Measurements from ENCODE around the gene FAN1.

Gene FAN1

DNA sequence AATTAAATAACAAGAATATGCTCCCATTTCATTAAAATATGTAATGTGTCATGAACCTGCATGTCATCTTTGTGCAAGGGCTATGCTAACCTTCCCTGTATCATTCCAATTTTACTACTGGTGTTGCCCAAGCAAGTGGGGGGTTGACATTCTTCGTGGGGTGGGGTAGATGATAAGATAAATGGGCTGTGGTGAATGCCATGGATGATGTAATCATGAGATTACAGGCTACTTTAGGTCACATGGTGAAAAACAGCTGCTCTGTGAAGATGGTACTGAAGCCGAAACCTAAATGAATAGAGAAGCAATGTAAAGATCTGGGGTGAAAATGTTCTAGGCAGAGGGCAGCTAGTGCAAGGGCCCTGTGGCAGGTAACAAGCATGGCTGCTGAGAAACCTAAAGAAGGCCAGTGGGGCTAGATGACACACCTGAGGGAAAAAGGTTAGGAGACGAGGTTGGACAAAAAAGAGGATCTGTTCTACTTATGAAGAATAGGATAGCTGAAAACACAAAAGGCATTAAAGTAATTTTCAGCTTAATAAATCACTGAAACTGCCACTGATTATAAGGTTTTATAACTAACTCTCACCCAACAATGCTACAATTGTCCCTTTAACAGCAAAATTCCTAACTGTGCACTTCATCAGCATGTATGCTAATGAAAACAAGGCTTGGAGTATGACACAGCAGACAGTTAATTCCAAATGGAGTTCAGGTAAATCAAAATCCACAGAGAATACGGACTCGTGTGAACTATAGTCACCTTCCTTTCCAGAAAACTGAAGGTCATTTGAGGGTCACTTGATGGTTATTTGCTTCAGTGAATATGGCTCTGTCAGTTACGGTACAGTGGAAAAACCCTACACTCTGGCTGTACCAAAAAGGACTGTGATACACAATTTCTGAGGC, 52.8 kb downstream of the FAN1 start:
- DNase-seq (ENCODE audit: low read depth in 2 of 2) = no peak

DNA sequence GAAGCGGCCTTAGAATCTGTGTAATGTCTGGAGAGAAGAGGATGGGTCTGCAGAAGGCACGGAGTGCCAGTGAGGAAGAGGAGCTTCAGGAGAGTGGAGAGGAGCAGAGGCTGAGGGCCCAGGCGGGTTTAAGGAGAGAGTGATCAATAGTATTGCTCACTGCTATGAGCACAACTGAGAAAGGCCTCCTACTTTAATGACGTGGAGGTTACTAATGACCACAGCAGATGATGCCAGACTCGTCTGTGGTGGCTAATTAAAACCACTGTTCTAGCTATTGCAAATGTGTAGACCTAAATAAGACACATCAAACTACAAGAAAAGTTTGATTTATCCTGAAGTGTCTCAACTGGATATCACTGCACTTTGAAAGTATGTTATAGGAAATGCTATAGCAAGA, 54.5 kb downstream of the FAN1 start:
- DNase-seq (ENCODE audit: low read depth in 2 of 2) = no peak

DNA sequence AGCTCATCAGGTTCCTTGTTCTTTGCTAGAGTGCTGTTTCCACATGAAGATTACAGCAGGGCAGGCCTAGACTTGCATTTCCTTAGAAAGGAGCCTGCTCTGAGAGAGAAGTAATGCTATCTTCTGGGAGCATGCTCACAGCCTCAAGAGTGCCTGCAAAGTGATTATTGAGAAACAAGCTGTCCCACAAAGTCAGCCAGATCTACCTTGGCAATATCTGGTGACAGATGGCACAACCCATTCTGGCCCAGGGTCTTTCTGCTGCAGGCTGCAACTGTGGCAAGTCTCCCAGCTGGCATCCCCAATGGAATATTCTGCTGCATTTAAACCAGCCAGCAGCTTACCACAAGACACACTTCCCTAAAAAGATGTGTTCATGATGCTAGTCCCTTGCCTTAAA, 58.4 kb downstream of the FAN1 start:
- DNase-seq (ENCODE audit: low read depth in 2 of 2) = no peak

DNA sequence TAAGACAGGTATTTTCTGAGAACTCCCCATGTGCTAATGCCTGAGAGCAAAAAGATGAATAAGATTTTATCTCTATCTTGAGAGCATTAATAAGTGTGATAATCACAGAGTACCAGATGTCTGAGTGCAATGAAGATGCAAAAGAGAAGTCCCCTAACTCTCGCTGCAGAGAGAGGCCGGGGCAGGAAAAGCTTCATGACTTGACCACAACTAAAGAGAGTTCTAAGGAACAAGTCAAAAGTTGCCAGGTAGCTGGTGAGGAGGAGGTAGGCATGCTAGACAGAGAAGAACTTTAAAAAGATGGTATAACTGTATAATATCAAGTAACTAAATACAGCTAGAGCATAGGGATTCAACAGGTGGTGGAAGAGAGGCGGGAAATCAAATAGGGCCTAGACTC, 58.9 kb downstream of the FAN1 start:
- DNase-seq (ENCODE audit: low read depth in 2 of 2) = no peak

DNA sequence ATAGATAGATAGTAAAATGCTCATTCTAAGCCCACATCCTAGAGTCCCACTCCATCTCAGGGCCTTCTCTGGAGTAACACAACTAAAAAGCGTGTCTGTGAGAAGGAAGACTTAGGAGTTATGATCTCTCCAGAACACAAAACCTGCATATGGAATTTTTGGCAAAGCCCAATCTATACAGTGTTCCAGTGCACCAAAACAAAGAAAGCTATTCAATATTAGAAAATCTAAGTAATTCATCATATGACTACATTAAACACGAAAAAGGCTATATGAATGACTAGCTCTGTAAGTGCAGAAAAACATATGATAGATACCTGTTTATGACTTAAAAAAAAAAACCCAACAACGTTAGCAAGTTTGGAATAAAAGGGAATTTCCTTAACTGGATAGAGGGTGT, 60.0 kb downstream of the FAN1 start:
- no peak for DNase-seq (ENCODE audit: low read depth in 2 of 2)

DNA sequence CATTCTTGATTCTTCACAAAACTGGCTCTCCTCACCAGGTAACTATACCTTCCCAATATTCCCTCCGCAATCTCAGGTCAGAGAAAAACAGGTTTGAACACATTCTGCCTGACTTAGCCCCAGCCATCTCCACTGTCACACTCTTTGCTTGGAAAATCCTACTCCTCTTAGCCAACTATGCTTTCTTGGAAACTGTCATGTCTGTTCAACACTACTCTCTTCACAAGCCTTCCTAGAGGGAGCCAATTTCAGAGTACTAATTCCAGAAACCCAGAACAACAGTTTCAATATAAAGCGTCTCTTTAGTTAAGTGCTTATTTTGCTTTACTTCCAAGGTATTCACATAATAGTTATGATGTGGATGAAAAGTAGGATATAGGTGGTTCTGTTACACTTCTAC, 66.0 kb downstream of the FAN1 start:
- DNase-seq (ENCODE audit: low read depth in 2 of 2) = no peak

DNA sequence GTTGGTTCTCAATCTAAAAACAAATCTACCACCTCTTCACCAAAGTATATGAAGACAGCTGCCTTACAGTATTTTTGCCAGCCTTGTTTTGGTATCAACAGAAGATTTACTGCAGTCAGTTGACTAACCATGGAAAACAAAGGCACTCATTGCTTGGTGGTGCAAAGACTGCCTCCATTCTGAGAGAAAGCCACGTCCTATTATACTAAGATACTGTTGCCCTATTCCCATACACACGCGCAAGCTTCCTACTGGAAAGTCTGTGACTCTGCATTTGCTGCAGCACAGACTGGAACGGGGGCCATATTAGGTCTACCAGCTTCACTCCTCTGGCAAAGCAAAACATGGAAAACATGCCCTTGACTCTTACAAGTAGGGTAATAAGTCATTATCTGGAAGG, 69.7 kb downstream of the FAN1 start:
- no peak for DNase-seq (ENCODE audit: low read depth in 2 of 2)

DNA sequence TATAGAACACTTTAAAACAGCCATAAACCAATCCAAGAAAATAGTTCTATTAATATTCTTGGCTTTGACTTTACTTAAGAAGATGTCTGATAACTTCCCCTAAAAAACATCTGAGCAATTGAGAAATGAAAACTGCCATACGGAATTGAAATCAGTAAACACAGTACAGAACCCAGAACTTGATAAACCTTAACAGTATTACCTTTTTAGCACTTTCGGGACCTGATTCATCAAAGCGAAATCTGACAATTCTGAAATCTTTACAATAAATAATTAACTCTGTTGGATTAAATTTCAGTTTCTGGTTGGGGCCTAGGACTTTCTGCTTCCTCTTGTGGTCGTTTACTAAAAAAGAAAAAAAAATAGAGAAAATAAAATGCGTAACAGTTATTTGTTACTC, 70.4 kb downstream of the FAN1 start:
- DNase-seq (ENCODE audit: low read depth in 2 of 2) = no peak

DNA sequence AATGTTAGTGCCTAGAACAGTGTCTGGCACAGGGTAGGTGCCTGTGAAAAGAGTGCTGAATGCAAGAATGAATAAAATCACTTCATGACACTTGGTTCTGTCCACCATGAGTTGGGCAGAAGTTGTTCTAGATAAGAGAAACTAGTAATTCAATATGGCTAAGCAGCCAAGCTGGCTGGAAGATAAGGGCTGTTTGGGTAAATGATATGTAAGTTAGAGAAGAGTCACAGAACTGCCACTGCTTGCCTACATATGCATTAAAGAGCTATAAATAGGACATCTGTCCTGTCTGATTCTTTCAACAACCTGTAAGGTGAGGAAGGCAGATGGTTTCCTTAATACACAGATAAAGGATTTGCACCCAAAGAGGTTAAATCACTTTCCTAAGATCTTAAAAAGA, 74.6 kb downstream of the FAN1 start:
- DNase-seq (ENCODE audit: low read depth in 2 of 2) = no peak

DNA sequence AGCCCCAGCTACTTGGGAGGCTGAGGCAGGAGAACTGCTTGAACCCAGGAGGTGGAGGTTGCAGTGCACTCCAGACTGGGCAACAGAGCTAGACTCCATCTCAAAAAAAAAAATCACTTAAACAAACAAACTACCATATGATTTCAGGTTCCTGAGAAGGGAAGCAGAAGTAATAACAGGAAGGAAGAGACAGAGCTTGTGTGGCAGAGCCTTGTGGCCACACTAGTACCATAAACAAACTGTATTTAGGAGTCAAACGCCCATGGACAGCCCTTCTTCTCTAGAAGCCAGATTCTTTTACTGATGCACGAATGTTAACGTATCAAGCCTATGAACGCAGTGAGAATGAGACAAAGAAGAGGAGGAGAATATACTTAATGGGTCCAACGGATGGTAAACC, 75.7 kb downstream of the FAN1 start:
- DNase-seq (ENCODE audit: low read depth in 2 of 2) = no peak

DNA sequence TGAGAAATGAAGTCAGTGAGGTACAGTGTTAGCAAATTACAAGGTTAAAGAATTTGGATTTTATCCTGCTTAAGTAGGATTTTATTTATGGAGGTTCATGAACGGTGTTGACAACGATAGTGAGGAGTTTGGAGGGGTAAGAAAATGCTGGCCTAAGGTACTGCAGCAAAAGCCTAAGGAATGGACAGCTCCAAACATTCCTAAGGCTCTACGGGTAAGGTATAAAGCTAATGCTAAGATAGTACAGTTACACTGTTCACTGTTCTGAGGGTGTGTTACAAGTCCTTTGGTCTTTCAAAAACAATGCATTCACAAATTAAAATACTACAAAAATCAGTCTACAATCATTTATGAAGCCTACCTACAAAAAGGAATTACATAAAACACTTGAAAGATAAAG, 80.4 kb downstream of the FAN1 start:
- DNase-seq (ENCODE audit: low read depth in 2 of 2) = no peak

DNA sequence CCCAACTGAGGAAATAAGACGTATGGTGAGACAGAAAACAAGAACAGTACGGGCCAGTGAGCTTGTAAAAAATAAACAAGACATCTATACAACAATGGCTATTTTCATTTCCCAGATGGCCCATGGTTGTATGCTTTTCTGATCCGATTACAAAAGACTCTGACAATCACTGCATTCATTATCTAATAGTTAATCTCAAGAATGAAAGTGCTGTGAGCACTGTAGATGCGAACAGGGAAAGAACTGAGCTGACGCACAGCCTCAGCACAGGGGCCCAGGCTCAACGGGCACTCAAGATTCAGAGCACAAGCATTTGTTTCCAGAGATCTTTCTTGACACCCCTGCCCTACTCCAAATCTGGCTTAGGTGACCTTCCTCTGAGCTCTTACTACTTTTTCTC, 80.8 kb downstream of the FAN1 start:
- no peak for DNase-seq (ENCODE audit: low read depth in 2 of 2)

DNA sequence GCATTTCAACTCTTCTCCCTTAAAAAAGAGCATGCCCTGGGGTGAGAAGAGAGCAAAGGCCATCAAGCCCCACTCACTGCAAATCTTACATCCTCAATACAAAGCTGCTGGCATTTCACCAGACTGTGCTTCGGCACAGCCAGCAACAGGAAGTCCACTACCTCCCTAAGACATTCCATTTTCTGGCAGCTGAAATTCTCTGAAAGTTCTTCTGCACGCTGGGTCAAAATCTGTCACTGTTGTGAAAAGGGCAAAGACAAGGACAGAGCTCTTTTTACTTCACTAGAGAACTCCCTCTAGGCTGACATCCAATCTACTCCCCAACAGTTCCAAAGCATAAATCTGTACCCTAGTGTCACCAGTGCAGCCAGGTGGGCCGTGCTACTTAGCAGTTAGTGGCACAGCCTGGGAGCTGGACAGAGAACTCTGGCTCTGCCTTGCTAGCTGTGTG, 81.4 kb downstream of the FAN1 start:
- no peak for DNase-seq (ENCODE audit: low read depth in 2 of 2)

DNA sequence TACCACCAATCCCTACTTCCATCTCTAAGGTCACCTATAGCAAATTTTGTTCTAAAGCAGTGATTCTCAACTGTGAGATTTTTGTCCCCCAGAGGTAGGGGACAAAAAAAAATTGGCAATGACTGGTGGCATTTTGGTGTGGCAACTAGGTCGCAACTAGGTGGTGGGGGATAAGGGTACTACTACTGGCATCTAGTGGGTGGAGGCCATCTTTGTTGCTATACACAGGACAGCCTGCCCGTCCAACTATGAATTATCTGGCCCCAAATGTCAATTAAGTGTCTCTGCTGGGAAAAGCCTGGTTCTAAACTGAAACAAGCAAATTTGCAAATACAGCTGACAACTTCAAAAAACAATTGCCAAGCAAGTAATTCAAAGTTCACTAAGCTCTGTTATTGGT, 86.3 kb downstream of the FAN1 start:
- DNase-seq (ENCODE audit: low read depth in 2 of 2) = no peak

DNA sequence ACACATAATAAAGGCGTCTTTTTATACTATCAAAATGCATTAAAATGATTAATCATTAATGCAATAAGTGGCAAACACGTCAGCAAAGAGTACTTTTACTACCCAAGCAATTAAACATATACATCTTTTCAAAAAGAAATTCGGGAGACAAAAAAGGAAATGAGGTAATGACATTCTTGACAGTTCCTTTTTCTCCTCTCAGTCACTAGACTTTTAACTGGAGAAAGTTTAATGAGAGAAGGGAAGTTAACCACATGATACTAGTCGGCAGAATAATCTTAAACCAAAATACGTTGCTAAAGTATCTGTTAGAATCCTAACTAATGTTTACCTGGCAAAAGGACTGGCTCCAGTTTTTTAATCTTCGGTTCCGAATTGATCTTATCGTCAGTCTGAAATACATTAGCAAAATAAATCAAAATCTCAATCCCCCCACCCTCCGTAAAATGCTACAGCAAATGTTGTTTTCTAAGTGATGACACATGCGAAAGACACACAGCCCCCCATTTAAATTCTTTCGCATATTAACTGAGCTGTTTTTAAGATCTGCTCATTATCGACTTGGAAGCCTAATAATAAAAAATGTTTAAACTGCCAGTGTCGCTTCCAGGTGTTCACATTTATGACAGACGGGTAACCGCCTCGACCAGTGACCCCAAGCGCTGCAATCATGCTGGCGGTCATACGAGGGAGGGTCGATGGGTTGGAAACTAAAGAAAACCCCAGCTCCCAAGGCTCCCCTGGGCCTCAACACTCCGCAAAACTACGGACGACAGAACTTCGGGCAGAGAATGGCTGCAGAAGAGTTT, 86.9 kb downstream of the FAN1 start:
- peak in 1 of 2 experiments; percentile 1 for DNase-seq (ENCODE audit: low read depth in 2 of 2)

DNA sequence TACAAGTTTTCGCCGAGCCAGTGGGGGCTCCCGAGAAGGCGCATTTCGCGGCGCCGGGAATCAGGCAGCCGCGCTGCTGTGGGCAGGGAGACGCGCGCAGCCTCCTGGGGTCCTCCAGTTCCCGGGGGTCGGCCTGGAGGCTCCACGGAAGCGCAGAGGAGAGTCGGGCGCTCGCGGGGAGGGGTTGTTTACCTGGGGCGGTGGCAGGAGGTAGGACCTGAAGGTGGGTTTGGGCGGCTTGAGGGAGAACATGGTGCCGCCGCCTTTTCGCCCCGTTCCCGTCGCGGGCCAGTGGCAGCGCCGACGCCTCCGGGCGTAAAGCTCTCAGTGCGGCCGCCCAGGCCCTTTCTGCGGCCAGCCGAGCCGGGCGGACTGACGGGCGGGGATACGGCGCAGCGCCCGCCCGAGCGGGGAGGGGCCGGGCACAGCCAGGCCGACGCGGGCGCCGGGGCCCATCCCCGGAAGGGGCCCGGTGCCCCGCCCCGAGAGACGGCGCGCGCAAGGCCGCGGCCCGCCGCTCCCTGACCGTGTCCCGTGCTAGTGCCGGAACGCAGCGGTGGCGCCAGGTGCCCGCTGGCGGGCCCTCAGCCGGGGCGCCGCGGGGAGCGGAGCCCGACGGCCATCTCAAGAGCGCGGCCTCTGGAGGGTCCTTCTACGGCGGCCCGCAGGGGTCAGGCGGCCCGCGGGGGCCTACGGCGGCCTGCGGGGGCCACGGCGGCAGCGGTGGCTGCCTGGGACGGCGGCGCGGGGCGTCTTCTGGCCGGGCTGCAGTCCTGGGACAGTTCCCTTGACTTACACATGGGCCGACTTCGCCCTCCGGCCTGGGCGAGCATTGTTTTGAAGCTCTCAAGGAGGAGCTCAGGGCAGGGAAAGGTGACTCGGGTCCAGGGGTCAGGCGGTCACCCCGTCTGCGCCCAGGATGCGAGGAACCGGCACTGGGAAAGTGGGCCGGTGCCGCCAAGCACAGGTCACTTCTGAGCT, 87.8 kb downstream of the FAN1 start, which contains the start of gene MTMR10:
MTMR10 (minus strand) TSS at position 374 of the 981 bp plus-strand sequence; CDS start at position 252, 122 bp downstream.
- DNase-seq (ENCODE audit: low read depth in 2 of 2) = peak; percentile 50 to 60

DNA sequence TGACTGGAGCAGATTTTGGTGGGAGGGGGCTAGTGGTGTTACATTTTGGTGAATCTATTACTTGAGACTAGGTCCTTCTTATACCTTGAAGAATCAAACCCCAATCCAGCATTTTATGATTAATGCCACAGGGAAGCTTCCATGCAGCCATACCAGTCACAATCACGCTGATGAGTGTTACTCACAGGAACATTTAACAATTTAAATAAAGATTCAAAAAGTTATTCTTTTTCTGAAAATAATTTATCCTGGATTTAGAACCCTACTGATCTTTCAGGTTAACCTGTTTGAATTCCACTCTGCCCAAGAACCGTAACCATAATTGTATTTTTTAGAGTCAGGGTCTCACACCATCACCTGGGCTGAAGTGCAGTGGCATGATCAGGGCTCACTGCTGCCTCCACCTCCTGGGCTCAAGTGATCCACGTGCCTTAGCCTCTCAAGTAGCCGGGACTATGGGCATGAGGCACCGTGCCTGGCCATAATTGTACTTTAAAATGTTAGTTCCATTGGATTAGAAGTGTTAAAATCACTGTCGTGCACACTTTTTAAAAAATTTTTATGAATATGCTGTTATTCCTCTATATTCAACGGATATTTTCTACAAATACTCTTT, 88.6 kb downstream of the FAN1 start:
- DNase-seq (ENCODE audit: low read depth in 2 of 2) = no peak
